ENCODE measurements around the gene CEP120. TPM values are rescaled to one million over a fixed set of nuclear protein-coding genes. Genes with fewer than 3 reads are reported as not detected.
"Not testable (repeated sequence)": the region's sequence is repeated elsewhere in the genome, so short reads cannot be mapped to it uniquely, and the experiment has no call there.

CEP120 gene
- 10 to 100 TPM; 35.8 to 41.0 TPM for total RNA-seq

DNA sequence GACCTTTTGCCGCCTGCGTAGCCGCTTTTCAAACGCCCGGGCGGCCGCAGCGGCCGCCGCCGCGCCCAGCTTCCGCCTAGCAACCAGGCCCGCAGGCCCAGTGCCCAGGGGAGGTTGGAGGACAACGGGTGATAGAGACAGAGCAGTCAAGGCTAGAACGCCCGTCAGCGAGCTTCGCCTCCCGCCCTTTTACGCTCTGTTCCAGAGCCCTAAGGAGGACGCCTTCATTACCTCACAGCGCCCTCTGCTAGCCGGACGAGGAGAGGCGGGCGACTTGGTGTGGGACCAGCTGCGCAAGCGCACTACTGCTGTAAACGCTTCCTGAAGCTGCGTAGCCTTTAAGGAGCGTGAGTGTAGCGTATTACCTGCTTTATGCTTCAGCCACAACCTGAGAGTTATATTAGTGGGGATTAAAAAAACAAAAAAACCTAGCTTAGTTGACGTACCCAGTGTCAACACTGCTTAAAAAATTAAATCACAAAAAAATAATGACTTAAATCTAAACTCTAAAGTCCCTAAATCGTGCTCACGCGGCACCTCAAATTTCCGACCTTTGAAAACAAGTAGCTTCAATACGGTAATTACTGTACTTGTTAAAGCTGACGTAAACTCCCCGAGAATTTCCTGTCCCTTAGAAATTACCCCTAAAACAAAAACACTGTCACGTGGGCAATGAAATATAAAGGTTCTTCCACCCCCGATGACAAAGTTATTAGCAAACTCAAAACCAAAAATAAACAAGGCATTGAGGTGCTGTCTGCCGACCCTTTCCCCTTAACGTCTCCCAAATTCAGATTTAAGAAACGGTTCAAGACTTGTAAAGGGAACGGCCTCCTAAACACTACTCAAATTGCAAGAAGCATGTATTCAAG is at the start of gene CEP120:
Gene CEP120, minus strand, starts transcription at position 126 of the 872 bp plus-strand sequence. CDS start 405 bp downstream, outside the sequence.
- Mint-ChIP-seq H3K4me3 (no peak within 1 kb of the TSS), H3K27ac (no peak within 1 kb of the TSS), H3K4me1 (ENCODE audit: low read depth in 2 of 2) (peaks cover 19 to 22% of the 10 kb centered on the region in 2 donors), H3K36me3 (peaks cover 4% of the 10 kb centered on the region), H3K27me3 (no peaks in the 10 kb centered on the region), H3K9me3 (no peaks in the 10 kb centered on the region)
- DNase-seq (ENCODE audit: low spot score) (peak; percentile 98), ATAC-seq (peak; percentile 100)

DNA sequence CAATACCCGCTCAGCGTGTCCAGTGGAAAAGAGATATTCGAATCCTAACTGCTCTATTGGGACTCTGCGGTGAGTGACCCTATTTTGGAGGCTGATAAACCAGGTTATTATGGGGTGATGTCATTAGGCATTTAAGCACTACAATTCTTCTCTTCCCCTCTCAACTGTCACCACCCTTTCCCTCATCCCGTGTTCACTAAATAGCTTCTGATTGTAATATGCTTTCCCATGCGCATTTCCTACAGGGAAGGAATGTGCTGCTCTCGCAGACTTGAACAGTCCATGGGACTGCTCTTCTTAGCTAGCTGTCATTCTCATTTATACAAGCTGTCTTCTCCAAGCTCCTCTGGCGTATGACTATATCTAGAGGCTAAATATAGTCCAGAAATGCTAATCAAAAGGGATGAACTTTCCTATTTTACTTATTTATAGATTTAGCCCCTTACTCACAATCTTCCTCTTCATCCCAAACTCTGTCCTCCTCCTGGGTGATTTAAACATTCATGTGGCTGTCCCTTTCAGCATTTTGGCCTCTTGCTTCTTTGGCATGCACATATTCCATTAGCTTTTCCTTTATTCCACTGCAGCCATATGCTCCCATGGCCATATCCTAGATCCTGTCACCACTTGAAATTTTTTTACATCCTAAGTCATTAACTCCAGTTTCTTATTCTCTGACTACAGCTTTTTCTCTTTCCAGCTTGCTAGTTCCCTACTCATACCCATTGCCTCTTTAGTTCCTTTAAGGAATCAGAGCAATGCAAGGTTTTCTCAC is 49.1 kb upstream of the CEP120 start:
- Mint-ChIP-seq H3K4me1 (ENCODE audit: low read depth in 2 of 2) (no peaks in the 10 kb centered on the region), H3K9me3 (peaks cover 3% of the 10 kb centered on the region), H3K4me3 (no peak overlapping the region), H3K27ac (no peak overlapping the region), H3K27me3 (peaks cover 40 to 42% of the 10 kb centered on the region in 2 donors), H3K36me3 (peaks cover 18% of the 10 kb centered on the region)
- DNase-seq (ENCODE audit: low spot score) (no peak), ATAC-seq (no peak)

DNA sequence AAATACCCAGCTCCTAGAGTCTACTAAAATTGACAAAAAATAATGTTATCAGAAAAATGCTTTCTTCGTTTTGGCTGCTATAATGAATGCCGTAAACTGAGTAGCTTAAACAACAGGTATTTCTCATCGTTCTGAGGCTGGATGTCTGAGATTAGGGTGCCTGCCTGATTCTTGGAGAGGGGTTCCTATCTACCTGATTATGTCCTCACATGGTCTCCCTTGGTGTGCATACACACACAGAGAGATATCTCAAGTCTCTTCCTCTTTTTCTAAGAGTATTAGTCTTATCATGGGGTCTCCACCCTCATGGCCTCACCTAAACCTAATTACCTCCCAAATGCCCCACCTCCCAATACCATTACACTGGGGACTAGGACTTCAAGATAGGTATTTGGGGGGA is 48.2 kb upstream of the CEP120 start:
- H3K4me3 Mint-ChIP-seq = no peak overlapping the region
- H3K36me3 Mint-ChIP-seq = peaks cover 22% of the 10 kb centered on the region
- ATAC-seq = no peak
- H3K4me1 Mint-ChIP-seq (ENCODE audit: low read depth in 2 of 2) = no peaks in the 10 kb centered on the region
- H3K9me3 Mint-ChIP-seq = peaks cover 6% of the 10 kb centered on the region
- no peak for DNase-seq (ENCODE audit: low spot score)
- H3K27ac Mint-ChIP-seq = no peak overlapping the region
- H3K27me3 Mint-ChIP-seq = peaks cover 42 to 46% of the 10 kb centered on the region in 2 donors

DNA sequence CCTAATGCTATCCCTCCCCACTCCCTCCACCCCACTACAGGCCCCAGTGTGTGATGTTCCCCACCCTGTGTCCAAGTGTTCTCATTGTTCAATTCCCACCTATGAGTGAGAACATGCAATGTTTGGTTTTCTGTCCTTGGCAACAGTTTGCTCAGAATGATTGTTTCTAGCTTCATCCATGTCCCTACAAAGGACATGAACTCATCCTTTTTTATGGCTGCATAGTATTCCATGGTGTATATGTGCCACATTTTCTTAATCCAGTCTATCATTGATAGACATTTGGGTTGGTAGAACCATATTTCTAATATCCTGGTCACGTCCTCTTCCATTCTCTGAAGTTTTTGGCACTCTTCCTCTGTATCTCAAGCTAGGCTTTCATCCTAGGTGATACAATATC is 43.6 kb upstream of the CEP120 start:
- H3K4me1 Mint-ChIP-seq (ENCODE audit: low read depth in 2 of 2); H3K4me3 Mint-ChIP-seq; H3K9me3 Mint-ChIP-seq; H3K27ac Mint-ChIP-seq; DNase-seq (ENCODE audit: low spot score); ATAC-seq: not testable (repeated sequence)
- Mint-ChIP-seq H3K36me3 (peaks cover 22% of the 10 kb centered on the region), H3K27me3 (peaks cover 30 to 33% of the 10 kb centered on the region in 2 donors)

DNA sequence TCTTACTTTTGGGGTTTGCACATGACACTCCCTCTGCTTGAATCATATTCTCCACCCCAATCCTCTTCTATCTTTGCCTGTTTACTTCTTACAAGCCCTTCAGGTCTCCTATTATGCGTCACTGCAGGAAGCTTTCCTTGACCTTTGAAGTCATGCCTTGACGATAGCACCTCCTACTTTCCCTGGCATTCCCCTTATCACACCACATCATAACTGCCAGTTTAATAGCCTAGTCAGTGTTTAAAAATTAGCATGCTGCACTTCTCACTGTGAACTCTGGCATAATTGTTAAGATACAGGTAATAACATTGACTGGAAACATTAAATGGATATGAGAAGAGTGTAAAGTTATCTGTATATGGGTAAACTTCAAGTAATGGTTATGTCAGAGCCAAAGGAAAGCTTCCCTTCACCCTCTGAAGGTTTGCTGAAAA is 37.1 kb upstream of the CEP120 start:
- H3K4me3 Mint-ChIP-seq = peak overlapping the region; percentile 5
- ATAC-seq = peak; percentile 69 to 70

DNA sequence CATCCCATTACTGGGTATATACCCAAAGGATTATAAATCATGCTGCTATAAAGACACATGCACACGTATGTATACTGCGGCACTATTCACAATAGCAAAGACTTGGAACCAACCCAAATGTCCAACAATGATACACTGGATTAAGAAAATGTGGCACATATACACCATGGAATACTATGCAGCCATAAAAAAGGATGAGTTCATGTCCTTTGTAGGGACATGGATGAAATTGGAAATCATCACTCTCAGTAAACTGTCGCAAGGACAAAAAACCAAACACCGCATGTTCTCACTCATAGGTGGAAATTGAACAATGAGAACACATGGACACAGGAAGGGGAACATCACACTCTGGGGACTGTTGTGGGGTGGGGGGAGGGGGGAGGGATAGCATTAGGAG is 35.8 kb upstream of the CEP120 start:
- not testable (repeated sequence) for H3K4me1 Mint-ChIP-seq (ENCODE audit: low read depth in 2 of 2); H3K4me3 Mint-ChIP-seq; ATAC-seq; DNase-seq (ENCODE audit: low spot score); H3K27ac Mint-ChIP-seq; H3K9me3 Mint-ChIP-seq; H3K36me3 Mint-ChIP-seq
- H3K27me3 Mint-ChIP-seq = peaks cover 0 to 13% of the 10 kb centered on the region in 2 donors

More for the DNA sequence above, 37.1 kb upstream of the CEP120 start:
- H3K27me3 Mint-ChIP-seq = peaks cover 0 to 10% of the 10 kb centered on the region in 2 donors
- H3K4me1 Mint-ChIP-seq (ENCODE audit: low read depth in 2 of 2) = peaks cover 7% of the 10 kb centered on the region in 2 donors
- DNase-seq (ENCODE audit: low spot score) = no peak
- no peaks in the 10 kb centered on the region for H3K36me3 Mint-ChIP-seq
- H3K27ac Mint-ChIP-seq = peak overlapping the region in 1 of 2 donors; percentile 38
- peaks cover 3% of the 10 kb centered on the region for H3K9me3 Mint-ChIP-seq

DNA sequence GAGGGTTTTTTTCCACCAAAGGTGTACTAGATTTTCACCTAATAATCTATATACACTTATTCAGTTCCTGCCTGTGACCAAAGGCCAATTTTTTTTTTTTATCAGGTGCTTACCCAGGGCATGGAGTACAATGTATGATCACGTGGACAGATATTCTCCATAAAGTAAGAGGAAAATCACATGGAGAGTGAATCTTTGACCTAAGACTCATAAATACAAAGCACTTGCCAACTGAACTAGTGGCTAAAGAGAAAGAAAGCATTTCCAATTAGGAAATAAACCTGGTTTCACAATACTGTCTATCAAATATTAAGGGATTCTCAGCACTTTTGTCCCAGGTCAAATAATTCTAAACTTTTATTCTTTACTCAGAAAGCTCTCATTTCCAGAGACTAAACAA is 33.0 kb upstream of the CEP120 start:
- peaks cover 3% of the 10 kb centered on the region for H3K9me3 Mint-ChIP-seq
- peaks cover 7% of the 10 kb centered on the region in 2 donors for H3K4me1 Mint-ChIP-seq (ENCODE audit: low read depth in 2 of 2)
- no peaks in the 10 kb centered on the region for H3K36me3 Mint-ChIP-seq
- DNase-seq (ENCODE audit: low spot score) = no peak
- no peak overlapping the region for H3K27ac Mint-ChIP-seq
- no peak for ATAC-seq
- peaks cover 0 to 18% of the 10 kb centered on the region in 2 donors for H3K27me3 Mint-ChIP-seq
- no peak overlapping the region for H3K4me3 Mint-ChIP-seq

DNA sequence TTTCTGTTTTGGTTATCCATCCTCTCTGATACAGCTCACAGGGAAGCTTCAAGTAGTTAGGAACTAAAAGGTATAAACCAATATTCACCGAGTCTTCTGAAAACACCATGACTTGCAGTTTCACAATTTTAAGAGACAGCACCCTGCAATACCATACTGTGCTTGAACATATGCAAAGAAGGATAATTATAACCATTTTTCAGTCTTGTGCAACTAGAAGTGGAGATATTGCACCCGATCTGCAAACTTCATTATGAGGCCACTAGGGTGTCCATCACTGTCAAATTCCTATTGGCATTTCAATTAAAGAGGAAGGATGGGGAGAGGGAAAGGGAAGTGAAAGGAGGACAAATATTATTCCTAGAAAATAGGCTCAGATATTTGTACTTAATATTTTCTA is 32.4 kb upstream of the CEP120 start:
- no peak for ATAC-seq
- Mint-ChIP-seq H3K27me3 (peaks cover 0 to 18% of the 10 kb centered on the region in 2 donors), H3K36me3 (no peaks in the 10 kb centered on the region), H3K4me3 (no peak overlapping the region), H3K4me1 (ENCODE audit: low read depth in 2 of 2) (peaks cover 7% of the 10 kb centered on the region in 2 donors), H3K9me3 (peaks cover 3% of the 10 kb centered on the region), H3K27ac (no peak overlapping the region)
- DNase-seq (ENCODE audit: low spot score) = no peak

DNA sequence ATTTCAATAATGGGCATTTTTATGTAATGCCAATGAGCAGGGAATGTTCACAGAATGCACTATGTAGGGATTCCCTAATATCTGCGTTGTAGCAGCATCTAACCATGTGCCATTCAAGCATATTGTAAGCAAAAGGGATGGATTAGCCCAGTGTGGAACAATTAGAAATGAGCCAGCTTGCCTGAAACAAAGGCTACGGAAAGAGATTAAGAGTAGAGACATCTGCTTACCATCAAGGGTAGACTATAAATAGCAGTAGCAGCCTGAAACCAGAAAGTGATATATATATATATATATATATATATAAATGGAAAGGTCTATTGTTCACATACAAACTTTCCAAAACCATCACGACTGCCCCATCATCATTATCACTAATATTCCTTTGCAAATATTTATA is 31.9 kb upstream of the CEP120 start:
- no peaks in the 10 kb centered on the region for H3K36me3 Mint-ChIP-seq
- H3K27me3 Mint-ChIP-seq = peaks cover 0 to 14% of the 10 kb centered on the region in 2 donors
- H3K4me1 Mint-ChIP-seq (ENCODE audit: low read depth in 2 of 2) = peaks cover 2% of the 10 kb centered on the region in 2 donors
- DNase-seq (ENCODE audit: low spot score) (no peak), ATAC-seq (no peak)
- H3K9me3 Mint-ChIP-seq = peaks cover 1% of the 10 kb centered on the region
- H3K4me3 Mint-ChIP-seq = no peak overlapping the region
- H3K27ac Mint-ChIP-seq = no peak overlapping the region

DNA sequence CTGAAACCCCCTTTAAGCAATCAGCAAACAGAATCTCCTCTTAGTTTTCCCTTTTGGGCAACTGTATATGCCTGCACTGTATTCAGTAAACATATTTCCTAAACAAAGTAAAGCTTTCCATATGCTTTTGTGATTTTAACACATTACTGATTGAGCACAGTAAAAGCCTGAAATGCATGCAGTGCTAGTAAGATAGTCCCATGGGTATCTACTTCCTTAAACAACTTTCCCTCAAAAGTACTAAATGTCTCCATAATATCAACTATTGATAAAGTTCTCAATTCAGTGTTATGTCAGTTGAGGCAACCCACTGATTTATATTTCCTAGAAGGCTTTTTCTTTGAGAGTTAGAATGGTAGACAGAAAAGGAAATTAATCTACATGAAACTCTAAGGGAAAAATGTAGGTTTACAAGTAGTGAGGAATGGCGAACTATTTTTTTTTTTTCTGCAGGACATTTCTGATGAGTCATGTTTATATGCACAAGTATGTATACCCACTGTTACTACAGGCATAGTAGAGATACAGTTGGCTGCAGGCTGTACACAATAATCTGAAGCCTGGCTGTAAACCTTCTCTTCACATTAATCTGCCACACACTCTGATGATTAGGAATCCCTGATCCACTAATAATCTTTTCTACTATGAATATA is 31.2 kb upstream of the CEP120 start:
- ATAC-seq (no peak), DNase-seq (ENCODE audit: low spot score) (no peak)
- Mint-ChIP-seq H3K36me3 (no peaks in the 10 kb centered on the region), H3K4me1 (ENCODE audit: low read depth in 2 of 2) (no peaks in the 10 kb centered on the region), H3K4me3 (no peak overlapping the region), H3K27me3 (peaks cover 0 to 15% of the 10 kb centered on the region in 2 donors), H3K9me3 (no peaks in the 10 kb centered on the region), H3K27ac (no peak overlapping the region)

DNA sequence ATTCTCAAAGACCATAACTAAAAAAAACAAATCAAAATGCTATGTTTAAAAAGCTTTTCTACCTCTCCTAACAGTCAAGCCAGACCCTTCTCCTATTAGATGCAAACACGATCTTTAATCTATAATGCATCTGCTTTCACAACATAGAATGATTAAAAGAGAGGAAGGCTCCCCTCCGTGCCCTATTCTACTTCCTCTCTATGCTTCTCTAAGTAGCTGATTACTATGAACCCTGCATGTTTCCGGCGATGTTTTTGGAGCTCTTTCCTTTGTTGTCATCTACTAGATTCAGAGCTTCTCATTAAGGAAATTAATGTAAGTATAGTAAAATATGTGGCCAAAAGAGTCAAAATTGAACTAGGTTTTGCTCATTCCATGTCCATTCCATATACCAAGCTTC is 29.2 kb upstream of the CEP120 start:
- H3K27ac Mint-ChIP-seq = no peak overlapping the region
- H3K4me1 Mint-ChIP-seq (ENCODE audit: low read depth in 2 of 2) = peaks cover 6 to 10% of the 10 kb centered on the region in 2 donors
- H3K27me3 Mint-ChIP-seq = peaks cover 0 to 24% of the 10 kb centered on the region in 2 donors
- H3K9me3 Mint-ChIP-seq = no peaks in the 10 kb centered on the region
- H3K36me3 Mint-ChIP-seq = no peaks in the 10 kb centered on the region
- H3K4me3 Mint-ChIP-seq = no peak overlapping the region
- DNase-seq (ENCODE audit: low spot score) (no peak), ATAC-seq (no peak)

DNA sequence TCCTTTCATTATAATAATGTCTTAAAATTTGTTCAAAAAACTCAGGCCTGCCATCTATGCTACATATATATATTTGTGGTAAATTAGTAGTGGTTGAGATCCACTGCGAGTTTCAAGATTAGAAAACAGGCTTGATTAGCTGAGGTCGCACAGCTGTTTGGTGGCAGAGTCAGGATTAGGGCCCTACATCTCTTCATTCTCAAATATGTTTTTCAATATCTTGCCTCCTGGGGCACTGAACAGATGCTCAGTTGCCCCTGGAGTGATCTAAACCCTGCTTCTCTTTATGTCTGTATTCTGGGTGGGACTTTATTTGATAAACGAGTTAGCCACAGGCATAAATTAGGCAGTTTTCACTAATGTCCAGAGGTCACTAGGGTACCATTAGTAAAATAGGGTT is 27.8 kb upstream of the CEP120 start:
- no peaks in the 10 kb centered on the region for H3K36me3 Mint-ChIP-seq
- H3K9me3 Mint-ChIP-seq = no peaks in the 10 kb centered on the region
- H3K4me1 Mint-ChIP-seq (ENCODE audit: low read depth in 2 of 2) = peaks cover 6 to 10% of the 10 kb centered on the region in 2 donors
- ATAC-seq (no peak), DNase-seq (ENCODE audit: low spot score) (no peak)
- H3K27me3 Mint-ChIP-seq = peaks cover 4 to 25% of the 10 kb centered on the region in 2 donors
- no peak overlapping the region for H3K4me3 Mint-ChIP-seq
- H3K27ac Mint-ChIP-seq = no peak overlapping the region

DNA sequence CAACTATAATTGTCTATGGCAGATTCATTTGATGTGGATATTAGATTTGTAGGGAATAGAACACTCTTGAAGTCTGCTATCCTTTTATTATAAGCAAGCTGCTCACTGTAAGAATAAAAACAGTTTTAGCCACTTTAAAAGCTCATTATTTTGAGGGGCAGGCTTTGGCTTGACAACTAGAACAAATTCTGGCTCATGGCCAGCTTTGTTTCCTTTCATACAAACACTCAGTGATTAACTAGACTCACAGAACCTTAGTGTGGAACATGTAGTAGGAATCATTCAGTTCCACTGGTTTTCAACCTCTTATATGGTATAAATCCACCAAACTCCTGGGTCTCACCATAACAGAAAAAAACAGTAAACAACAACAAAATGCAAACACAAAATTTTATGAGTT is 27.4 kb upstream of the CEP120 start:
- Mint-ChIP-seq H3K4me3 (no peak overlapping the region), H3K9me3 (no peaks in the 10 kb centered on the region), H3K36me3 (no peaks in the 10 kb centered on the region), H3K27me3 (peaks cover 8 to 27% of the 10 kb centered on the region in 2 donors), H3K4me1 (ENCODE audit: low read depth in 2 of 2) (peaks cover 6 to 10% of the 10 kb centered on the region in 2 donors), H3K27ac (no peak overlapping the region)
- DNase-seq (ENCODE audit: low spot score) (no peak), ATAC-seq (no peak)

Measured in natural killer cell treated with Interleukin-12 subunit alpha and Interleukin-12 subunit beta and Interleukin-15 and Interleukin-18, amount 100 ng/mL, for 72 hours (primary cell).